HAP-1 (cell line): Measurements from ENCODE around the gene OSGIN1.
"Not testable (repeated sequence)": the region's sequence is repeated elsewhere in the genome, so short reads cannot be mapped to it uniquely, and the experiment has no call there.

Experiments
- DNase-seq, 2 experiments: peaks; one replicate each; pipeline ENCODE4 v3.0.0-alpha.2; 2016 to 2020; ENCODE audit warnings: low spot score in 2 of 2
- H3K27me3 ChIP-seq: fragments of 250-450 bp; sonication (Bioruptor Pico); 2 replicates; pipeline ENCODE4 v1.5.1; 2020; ENCODE audit warnings: low read depth, mild to moderate bottlenecking, moderate library complexity
- H3K36me3 ChIP-seq: fragments of 250-450 bp; sonication (Bioruptor Pico); replicated peaks from 2 replicates; pipeline ENCODE4 v1.5.1; 2020; ENCODE audit warnings: mild to moderate bottlenecking
- H3K4me1 ChIP-seq: fragments of 250-450 bp; sonication (Bioruptor Pico); 2 replicates; pipeline ENCODE4 v1.5.1; 2020; ENCODE audit warnings: mild to moderate bottlenecking
- H3K4me3 ChIP-seq: fragments of 250-450 bp; sonication (Bioruptor Pico); 2 replicates; pipeline ENCODE4 v1.5.1; 2020; ENCODE audit warnings: mild to moderate bottlenecking, moderate library complexity
- H3K9me3 ChIP-seq: fragments of 250-450 bp; sonication (Bioruptor Pico); 2 replicates; pipeline ENCODE4 v1.5.1; 2020; ENCODE audit warnings: mild to moderate bottlenecking, moderate library complexity
- in situ Hi-C: fragments of 300-500 bp; cut with MboI; formaldehyde crosslinking; loops from 3 replicates; pipeline ENCODE4 v1.14.3; 2020; ENCODE audit warnings: low sequenced_read_pairs, inconsistent platforms, mixed read lengths

The OSGIN1 gene

GRCh38 chr16:83942074-83942473, 11.0 kb upstream of the OSGIN1 start:
- DNase-seq: no peak
- in situ Hi-C loops: no loop called here
- Histone ChIP-seq H3K9me3 (no peaks in the 10 kb centered on the region), H3K4me3 (no peak overlapping the region), H3K27me3 (no peaks in the 10 kb centered on the region), H3K36me3 (no peaks in the 10 kb centered on the region), H3K4me1 (no peaks in the 10 kb centered on the region)

DNA sequence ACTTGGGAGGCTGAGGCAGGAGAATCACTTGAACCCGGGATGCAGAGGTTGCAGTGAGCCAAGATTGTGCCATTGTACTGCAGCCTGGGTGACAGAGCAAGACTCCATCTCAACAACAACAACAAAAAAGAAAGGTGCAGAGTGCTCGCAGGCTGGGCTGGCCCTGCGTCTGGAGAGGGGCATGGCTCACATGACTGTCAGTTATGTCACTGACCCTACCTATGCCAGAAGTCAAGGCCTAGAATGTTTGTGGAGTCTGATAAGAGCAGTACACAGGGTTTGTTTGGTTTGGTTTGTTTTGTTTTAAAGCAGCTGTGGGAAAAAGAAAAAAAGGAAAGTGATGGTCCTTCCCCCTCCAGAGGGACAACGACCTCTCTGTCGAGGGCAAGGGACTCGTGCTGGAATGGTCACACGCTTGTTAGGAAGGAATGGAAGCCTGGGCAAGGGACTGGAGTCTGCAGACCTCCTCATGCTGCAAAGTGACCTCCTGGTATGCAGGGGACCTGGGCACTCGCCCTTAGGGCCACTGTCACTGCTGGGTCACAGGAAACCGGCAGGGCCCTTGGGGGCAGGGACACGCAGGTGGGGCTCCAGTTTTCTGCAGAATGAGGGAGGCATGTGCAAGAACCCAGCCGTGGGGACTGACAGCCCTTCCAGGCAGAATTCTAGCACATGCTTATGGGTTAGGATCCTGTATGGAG, 10.1 kb upstream of the OSGIN1 start:
- in situ Hi-C loops: no loop called here
- no peak for DNase-seq
- no peak overlapping the region for H3K4me3 ChIP-seq
- no peaks in the 10 kb centered on the region for H3K4me1 ChIP-seq
- no peaks in the 10 kb centered on the region for H3K27me3 ChIP-seq
- H3K9me3 ChIP-seq: no peaks in the 10 kb centered on the region
- H3K36me3 ChIP-seq: no peaks in the 10 kb centered on the region

DNA sequence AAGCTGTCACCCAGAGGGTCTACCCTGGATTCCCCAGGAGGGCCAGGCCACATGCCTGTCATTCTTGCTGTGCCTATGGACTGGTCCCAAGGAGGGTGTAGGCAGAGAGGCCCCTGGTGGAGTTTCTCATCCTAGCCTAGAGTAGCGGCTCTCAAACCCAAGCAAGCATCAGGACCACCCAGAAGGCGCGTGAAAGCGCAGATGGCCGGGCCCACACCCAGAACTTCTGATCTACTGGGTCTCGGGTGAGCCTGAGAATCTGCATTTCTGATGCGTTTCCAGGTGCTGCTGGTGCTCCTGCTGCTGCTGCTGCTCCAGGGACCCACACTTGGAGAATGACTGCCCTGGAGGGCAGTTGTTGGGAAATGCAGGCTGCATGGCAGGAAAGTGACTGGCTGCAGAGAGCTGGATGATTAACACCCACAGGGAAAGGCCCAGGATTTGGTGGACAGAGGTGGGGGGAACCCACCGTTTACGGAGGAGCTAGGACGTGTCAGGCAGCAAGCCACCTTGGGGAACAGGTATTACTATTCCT, 9.5 kb upstream of the OSGIN1 start:
- Histone ChIP-seq H3K4me1 (no peaks in the 10 kb centered on the region), H3K36me3 (no peaks in the 10 kb centered on the region), H3K27me3 (no peaks in the 10 kb centered on the region), H3K9me3 (no peaks in the 10 kb centered on the region), H3K4me3 (no peak overlapping the region)
- in situ Hi-C loops: no loop called here
- no peak for DNase-seq

DNA sequence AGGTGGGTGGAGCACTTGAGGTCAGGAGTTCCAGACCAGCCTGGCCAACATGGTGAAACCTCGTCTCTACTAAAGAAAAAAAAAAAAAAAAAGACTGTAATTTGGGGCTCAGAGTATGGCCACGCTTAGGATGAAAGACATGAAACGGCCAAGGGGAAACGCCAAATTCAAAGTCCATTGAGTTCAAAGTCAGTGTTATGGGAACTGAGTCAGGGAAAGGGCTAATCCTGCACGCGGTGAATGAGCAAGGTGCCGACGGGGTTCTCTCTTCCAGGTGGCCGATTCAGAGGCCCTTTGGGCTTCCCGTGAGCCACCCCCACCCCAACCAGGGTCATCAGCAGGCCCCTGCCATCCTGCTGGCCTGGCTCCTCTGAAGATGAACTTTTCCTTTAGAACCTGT, 7.5 kb upstream of the OSGIN1 start:
- no peaks in the 10 kb centered on the region for H3K36me3 ChIP-seq
- in situ Hi-C loops: no loop called here
- no peak for DNase-seq
- H3K4me1 ChIP-seq: no peaks in the 10 kb centered on the region
- H3K4me3 ChIP-seq: no peak overlapping the region
- H3K9me3 ChIP-seq: no peaks in the 10 kb centered on the region
- no peaks in the 10 kb centered on the region for H3K27me3 ChIP-seq

DNA sequence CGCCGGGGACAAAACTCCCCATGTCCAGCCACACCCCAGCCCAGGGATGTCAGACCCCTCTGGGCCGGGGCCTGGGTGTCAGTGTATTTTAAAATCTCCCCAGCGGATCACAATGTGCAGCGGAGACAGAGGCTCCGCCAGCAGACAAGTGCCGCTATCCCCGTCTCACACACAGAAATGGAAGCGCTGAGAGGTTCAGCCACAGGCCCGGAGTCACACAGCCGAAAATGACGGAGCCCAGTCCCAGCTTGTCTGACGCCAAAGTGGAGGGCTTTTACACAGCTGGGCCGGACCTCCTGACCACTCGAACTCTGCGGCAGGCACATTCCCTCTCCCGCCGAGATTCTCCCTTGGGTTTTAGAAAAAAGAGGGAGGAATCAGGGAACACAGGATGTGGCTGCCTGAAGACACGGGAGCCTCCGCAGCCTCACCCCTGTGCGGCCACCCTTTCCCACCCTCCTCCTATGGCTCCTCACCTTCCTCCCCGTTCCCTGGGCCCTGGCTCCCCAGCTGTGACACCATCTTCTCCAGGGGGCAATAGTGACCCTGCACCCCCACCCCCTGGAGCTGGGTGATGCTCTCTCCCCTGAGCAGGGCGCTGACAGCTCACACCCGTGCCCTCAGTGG, 6.8 kb upstream of the OSGIN1 start:
- Histone ChIP-seq H3K4me3 (no peak overlapping the region), H3K27me3 (no peaks in the 10 kb centered on the region), H3K36me3 (no peaks in the 10 kb centered on the region), H3K9me3 (no peaks in the 10 kb centered on the region), H3K4me1 (no peaks in the 10 kb centered on the region)
- no peak for DNase-seq
- in situ Hi-C loops: no loop called here

DNA sequence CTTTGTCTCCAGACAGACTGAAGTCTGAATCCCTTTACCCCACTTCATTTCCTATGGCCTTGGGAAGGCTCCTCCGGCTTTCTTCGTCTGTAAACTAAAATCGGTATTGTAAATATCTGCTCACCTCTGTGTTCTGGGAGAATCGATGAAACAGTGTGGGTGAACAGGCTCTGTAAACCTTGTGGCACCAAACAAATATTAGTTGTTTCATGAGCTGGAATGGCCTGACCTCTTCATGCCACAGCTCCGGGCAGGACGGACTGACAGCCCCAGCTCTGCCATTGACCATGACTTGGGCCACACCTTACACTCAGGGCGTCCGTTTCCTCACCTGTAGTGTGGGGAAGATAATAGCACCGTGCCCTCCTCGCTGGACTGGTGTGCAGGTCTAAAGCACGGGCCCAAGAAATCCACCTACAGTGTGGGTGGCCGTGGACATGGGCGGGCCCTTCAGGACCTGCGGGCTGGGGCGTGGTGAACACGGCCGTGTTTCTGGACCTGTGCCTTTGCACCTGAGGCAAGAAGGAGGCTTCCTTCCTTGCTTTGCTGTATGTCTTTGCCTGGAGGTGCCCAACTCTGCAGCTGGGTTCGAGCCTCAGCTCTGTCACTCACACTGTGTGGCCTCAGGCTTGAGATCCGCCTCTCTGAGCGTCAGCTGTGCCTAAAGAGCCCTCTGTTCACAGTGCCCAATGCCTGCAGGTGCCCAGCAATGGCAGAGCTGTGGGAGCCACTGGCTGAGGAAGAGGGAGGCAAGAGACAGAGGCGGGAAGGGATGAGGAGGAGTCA, 6.1 kb upstream of the OSGIN1 start:
- DNase-seq: no peak
- H3K9me3 ChIP-seq: no peaks in the 10 kb centered on the region
- H3K4me3 ChIP-seq: no peak overlapping the region
- no peaks in the 10 kb centered on the region for H3K27me3 ChIP-seq
- in situ Hi-C loops: no loop called here
- no peaks in the 10 kb centered on the region for H3K36me3 ChIP-seq
- no peaks in the 10 kb centered on the region for H3K4me1 ChIP-seq

DNA sequence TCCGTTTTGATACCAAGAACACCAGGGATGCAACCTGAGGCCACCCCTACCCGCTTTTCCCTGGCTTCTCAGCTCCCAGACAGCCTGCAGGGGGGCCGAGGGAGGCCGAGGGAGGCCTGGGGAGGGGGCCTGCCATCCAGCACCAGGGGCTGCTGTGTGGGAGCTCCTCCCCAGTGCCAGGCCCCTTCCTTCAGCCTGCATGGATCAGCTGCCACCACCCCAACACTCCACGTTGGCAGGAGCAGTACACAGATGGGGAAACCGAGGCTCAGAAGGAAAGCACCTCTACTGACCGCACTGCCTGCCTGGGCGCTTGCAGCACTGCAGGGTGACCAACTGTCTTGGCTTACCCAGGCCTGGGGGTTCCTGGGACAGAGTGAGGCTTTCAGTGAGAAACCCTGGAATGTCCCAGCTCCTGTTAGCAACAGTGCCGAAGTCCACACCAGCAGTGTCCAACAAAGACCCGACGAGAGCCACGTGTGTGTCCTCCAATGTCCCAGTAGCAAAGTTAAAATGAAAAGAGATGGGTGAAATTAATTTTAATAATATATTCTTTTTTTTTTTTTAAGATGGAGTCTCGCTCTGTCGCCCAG, 5.3 kb upstream of the OSGIN1 start:
- in situ Hi-C loops: no loop called here
- no peaks in the 10 kb centered on the region for H3K36me3 ChIP-seq
- DNase-seq: no peak

DNA sequence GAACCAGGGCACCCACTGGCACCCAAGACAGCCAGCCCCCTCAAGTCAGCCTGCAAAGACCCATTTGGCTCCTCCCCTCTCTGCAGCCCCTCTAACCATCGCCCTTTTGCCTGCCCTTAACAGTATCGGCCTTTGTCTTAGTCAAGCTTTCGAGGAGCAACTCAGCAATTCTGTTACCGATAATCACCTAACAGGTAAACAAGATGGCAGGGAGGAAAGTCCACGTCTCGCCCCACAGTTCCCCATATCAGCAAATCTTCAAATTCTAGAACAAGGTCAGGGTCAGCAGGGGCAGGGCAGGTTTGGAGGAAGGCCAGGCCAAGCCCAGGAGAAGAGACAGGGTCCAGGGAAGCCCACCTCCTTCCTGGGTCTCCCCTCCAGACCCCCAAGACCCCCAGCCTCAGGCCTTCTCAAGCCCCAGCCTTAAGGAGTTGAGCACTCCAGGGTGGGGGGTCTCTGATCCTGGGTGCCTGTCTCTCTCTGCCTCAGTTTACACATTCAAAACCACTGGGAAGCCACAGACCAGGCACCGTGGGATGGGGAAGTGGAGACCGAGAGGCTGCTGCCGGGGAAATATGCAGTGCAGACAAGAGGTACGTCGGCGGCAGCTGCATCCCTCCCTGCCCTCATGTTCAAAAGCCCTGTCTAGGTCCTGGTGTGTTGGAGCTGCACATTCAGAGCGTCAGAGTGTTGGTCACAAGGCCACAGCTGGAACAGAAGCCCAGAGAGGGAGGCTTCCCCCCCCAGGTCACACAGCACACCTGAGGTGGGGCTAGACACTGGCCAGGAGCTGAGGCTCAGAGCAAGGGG, 3.9 kb upstream of the OSGIN1 start:
- in situ Hi-C loops: no loop called here

More for the DNA sequence above, 5.3 kb upstream of the OSGIN1 start:
- H3K4me3 ChIP-seq: no peak overlapping the region
- H3K4me1 ChIP-seq: peaks cover 5% of the 10 kb centered on the region
- no peaks in the 10 kb centered on the region for H3K9me3 ChIP-seq
- no peaks in the 10 kb centered on the region for H3K27me3 ChIP-seq

DNA sequence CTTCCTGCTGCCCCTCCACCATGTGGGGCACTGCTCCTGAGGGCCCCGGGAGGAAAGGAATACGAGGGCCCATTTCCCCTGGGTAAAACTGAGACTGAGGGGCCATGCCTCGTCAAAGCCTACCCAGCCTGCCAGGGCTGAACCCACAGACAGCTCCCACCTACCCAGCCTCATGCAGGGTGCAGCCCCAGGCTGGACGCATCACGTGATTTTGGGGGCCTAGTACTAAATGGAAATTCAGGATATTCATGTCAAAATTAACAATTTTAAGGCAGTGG, 3.4 kb upstream of the OSGIN1 start:
- Histone ChIP-seq H3K36me3 (no peaks in the 10 kb centered on the region), H3K4me3 (no peak overlapping the region), H3K27me3 (no peaks in the 10 kb centered on the region), H3K4me1 (peaks cover 17% of the 10 kb centered on the region), H3K9me3 (no peaks in the 10 kb centered on the region)
- DNase-seq: no peak
- in situ Hi-C loops: no loop called here

More for the DNA sequence above, 3.9 kb upstream of the OSGIN1 start:
- Histone ChIP-seq H3K9me3 (no peaks in the 10 kb centered on the region), H3K4me1 (peaks cover 11% of the 10 kb centered on the region), H3K27me3 (no peaks in the 10 kb centered on the region), H3K36me3 (no peaks in the 10 kb centered on the region), H3K4me3 (no peak overlapping the region)
- no peak for DNase-seq

DNA sequence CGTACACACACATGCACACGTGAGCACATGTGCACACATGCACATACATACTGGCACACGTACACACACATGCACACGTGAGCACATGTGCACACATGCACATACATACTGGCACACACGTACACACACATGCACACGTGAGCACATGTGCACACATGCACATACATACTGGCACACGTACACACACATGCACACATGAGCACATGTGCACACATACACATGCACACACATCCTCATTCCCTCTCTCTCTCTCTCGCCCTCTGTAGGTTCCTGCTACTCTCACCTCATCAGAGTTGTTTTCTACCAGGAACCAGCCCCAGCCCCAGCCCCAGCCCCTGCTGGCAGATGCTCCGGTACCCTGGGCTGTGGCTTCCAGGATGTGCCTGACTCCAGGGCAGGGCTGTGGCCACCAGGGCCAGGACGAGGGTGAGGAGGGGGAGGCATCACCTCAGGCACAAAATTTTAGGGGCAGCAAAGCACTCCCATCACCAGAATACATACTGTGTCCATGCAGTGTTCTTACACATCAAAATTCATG, 2.1 kb upstream of the OSGIN1 start:
- H3K36me3 ChIP-seq, DNase-seq, H3K27me3 ChIP-seq, H3K4me3 ChIP-seq, in situ Hi-C loops, H3K9me3 ChIP-seq: not testable (repeated sequence)
- peaks cover 18% of the 10 kb centered on the region for H3K4me1 ChIP-seq

- Histone ChIP-seq H3K4me3 (no peak overlapping the region), H3K9me3 (no peaks in the 10 kb centered on the region), H3K27me3 (no peaks in the 10 kb centered on the region), H3K36me3 (no peaks in the 10 kb centered on the region), H3K4me1 (peaks cover 18% of the 10 kb centered on the region)
- in situ Hi-C loops: no loop called here
- DNase-seq: no peak
These were observed 1.5 kb upstream of the OSGIN1 start for GRCh38 chr16:83951544-83951943.

DNA sequence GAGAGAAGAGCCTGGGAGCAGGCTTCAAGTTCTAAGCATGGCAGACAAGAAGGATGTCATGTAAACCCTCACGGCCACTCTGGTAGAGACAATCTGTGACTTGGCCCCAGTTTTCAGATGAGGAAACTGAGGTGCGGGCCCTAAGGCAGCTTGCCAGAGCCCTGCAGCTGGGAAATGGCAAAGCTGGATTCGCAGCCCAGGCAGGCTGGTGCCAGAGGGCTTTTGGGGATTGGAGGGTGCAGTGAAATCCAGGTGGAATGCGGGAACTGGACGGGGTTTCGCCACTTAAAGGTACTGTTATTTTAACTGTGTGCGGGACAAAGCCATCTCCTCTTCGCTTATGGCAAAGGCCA, 477 bp upstream of the OSGIN1 start:
- no peaks in the 10 kb centered on the region for H3K36me3 ChIP-seq
- in situ Hi-C loops: no loop called here
- H3K27me3 ChIP-seq: no peaks in the 10 kb centered on the region
- peak; percentile 57 to 76 for DNase-seq
- H3K9me3 ChIP-seq: no peaks in the 10 kb centered on the region
- peaks cover 18% of the 10 kb centered on the region for H3K4me1 ChIP-seq
- H3K4me3 ChIP-seq: peak overlapping the region; percentile 57
